Measurements from ENCODE around the gene SNX22. TPM values are rescaled to one million over a fixed set of nuclear protein-coding genes. Genes with fewer than 3 reads are reported as not detected.
"Not testable (repeated sequence)": the region's sequence is repeated elsewhere in the genome, so short reads cannot be mapped to it uniquely, and the experiment has no call there.

The SNX22 gene
- total RNA-seq, 1 experiment from 2014 or later: 0.33 TPM

DNA sequence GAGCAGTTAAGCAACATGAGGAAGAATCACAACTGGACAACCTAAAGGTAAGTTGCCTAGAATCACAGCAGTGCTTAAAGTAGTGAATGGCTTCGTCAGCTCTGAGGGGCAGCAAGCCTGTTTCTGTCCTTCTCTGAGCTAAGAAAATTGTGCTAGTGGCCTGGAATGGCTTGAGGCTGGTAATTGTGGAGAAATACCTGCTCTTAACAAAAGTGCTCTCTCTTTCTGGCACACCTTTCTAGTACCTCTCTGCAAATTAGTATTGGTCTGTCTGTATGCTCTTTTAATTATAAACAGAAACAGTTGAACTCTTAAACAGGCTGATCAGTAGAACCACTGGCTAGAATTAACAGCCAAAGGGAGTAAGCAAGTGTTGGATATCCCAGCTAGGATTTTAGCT lies 44.2 kb upstream of the SNX22 start:
- POLR2A ChIA-PET (ENCODE audit: unreplicated experiment): interaction anchor here (0.6 kb wide), 1 partner anchor 37 kb away, joined by 8 read pairs; no protein-coding TSS in a partner anchor
- no peak overlapping the region for H3K4me2 ChIP-seq
- intact Hi-C loops (cut with micrococcal nuclease; ENCODE audit: unreplicated experiment): no loop called here
- DNase-seq: no peak
- 0 out of 2 replicates have a peak, but pooled peaks cover 5% of the 10 kb centered on the region for H3K36me3 ChIP-seq (ENCODE audit: low read depth)
- no peaks in the 10 kb centered on the region for H3K27me3 ChIP-seq (ENCODE audit: insufficient read depth, low read depth)
- H3F3A ChIP-seq (ENCODE audit: insufficient read depth, low read depth): no peaks in the 10 kb centered on the region
- no peaks in the 10 kb centered on the region for H3K9me2 ChIP-seq (ENCODE audit: insufficient read depth)
- CTCF ChIA-PET: no interaction called here
- no peak overlapping the region for H2AFZ ChIP-seq
- BruUV-seq (replicated peaks): no TSS peak
- no peak overlapping the region for H3K27ac ChIP-seq
- H4K20me1 ChIP-seq (ENCODE audit: insufficient read depth): peaks cover 8% of the 10 kb centered on the region
- TF ChIP-seq, protein P1, sequence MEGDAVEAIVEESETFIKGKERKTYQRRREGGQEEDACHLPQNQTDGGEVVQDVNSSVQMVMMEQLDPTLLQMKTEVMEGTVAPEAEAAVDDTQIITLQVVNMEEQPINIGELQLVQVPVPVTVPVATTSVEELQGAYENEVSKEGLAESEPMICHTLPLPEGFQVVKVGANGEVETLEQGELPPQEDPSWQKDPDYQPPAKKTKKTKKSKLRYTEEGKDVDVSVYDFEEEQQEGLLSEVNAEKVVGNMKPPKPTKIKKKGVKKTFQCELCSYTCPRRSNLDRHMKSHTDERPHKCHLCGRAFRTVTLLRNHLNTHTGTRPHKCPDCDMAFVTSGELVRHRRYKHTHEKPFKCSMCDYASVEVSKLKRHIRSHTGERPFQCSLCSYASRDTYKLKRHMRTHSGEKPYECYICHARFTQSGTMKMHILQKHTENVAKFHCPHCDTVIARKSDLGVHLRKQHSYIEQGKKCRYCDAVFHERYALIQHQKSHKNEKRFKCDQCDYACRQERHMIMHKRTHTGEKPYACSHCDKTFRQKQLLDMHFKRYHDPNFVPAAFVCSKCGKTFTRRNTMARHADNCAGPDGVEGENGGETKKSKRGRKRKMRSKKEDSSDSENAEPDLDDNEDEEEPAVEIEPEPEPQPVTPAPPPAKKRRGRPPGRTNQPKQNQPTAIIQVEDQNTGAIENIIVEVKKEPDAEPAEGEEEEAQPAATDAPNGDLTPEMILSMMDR (conservative IDR thresholded peaks at IDR 0.05): no peak
- no peak for TF ChIP-seq EZH2 (IDR thresholded peaks at IDR 0.05; ENCODE audit: low read depth)
- H3K79me2 ChIP-seq (ENCODE audit: low read depth): peaks cover 43% of the 10 kb centered on the region
- H3K4me1 ChIP-seq (replicated peaks; ENCODE audit: insufficient read depth): no peaks in the 10 kb centered on the region
- H3K4me3 ChIP-seq: no peak overlapping the region
- H3K9me3 ChIP-seq (ENCODE audit: insufficient read depth, low read depth): no peaks in the 10 kb centered on the region

DNA sequence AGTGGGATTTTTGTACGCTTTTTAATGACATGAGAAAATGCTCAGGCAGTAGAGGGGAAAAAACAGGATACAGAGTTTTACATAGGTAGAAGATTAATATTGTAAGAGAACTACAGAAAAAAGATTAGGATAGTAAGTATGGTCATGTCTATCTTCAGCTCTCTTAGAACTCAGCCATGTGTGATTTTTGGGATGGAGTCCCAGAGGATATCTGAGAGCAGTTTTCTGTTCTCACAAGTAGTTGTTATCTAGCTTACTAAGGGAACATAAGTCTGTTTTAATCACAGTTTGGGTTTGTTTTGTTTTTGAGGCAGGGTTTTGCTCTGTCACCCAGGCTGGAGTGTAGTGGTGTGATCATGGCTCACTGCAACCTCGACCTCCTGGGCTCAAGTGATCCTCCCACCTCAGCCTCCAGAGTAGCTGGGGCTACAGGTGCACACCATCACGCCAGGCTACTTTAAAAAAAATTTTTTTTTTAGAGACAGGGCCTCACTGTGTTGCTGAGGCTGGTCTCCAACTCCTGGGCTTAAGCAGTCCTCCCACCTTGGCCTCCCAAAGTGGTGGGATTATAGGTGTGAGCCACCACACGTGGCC lies 41.3 kb upstream of the SNX22 start:
- H3K27me3 ChIP-seq (ENCODE audit: insufficient read depth, low read depth); CTCF ChIA-PET; H3K9me3 ChIP-seq (ENCODE audit: insufficient read depth, low read depth); H3K9me2 ChIP-seq (ENCODE audit: insufficient read depth); H3K36me3 ChIP-seq (ENCODE audit: low read depth); DNase-seq; H3F3A ChIP-seq (ENCODE audit: insufficient read depth, low read depth); H3K4me2 ChIP-seq; H3K27ac ChIP-seq; BruUV-seq (replicated peaks); H3K4me1 ChIP-seq (replicated peaks; ENCODE audit: insufficient read depth); H2AFZ ChIP-seq; intact Hi-C loops (cut with micrococcal nuclease; ENCODE audit: unreplicated experiment); H4K20me1 ChIP-seq (ENCODE audit: insufficient read depth); POLR2A ChIA-PET (ENCODE audit: unreplicated experiment); H3K4me3 ChIP-seq: not testable (repeated sequence)
- peaks cover 20% of the 10 kb centered on the region; the same call in 1 of the 2 replicates for H3K79me2 ChIP-seq (ENCODE audit: low read depth)

DNA sequence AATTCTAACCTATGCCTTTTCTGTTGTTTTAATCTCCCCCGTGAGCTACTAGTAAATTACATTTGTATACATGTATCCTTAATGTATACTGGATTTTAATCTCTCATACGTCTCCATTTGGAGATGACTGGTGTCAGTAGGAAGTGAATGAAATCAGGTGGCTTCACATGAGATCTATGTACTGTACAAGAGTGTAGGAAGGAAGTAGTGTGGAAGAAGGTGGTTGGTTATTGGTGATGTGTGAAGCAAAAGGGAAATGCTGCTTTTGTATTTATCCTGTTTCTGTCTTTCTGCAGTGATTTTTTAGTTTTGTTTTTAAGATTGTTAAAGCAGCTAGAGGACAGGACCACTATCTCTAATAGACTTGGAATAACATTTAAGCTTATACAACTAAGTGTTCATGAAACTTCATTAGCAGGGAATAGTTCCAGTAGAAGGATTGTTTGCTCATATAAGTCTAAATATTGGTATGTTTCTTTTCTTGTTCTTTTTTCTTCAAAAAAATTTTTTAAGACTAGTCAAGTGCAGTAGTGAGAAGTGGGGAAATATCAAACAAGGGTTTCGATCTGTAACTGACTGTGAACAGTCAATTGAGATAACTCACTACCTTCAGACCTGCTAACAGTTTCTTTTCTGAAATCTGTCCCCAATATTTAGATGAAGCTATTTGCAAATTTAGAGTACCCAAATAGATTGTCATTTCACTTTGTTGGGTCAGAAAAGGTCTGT lies 40.4 kb upstream of the SNX22 start:
- Histone ChIP-seq H3K27ac (no peak overlapping the region), H3K36me3 (ENCODE audit: low read depth) (peaks cover 8% of the 10 kb centered on the region; the same call in 1 of the 2 replicates), H3K9me3 (ENCODE audit: insufficient read depth, low read depth) (no peaks in the 10 kb centered on the region), H3F3A (ENCODE audit: insufficient read depth, low read depth) (no peaks in the 10 kb centered on the region), H2AFZ (no peak overlapping the region), H3K9me2 (ENCODE audit: insufficient read depth) (no peaks in the 10 kb centered on the region), H3K27me3 (ENCODE audit: insufficient read depth, low read depth) (no peaks in the 10 kb centered on the region), H3K79me2 (ENCODE audit: low read depth) (0 out of 2 replicates have a peak, but pooled peaks cover 14% of the 10 kb centered on the region), H4K20me1 (ENCODE audit: insufficient read depth) (peaks cover 7% of the 10 kb centered on the region; the same call in 1 of the 2 replicates), H3K4me3 (no peak overlapping the region), H3K4me2 (no peak overlapping the region), H3K4me1 (replicated peaks; ENCODE audit: insufficient read depth) (no peaks in the 10 kb centered on the region)
- DNase-seq: no peak
- TF ChIP-seq, protein P1 (conservative IDR thresholded peaks at IDR 0.05): no peak
- TF ChIP-seq EZH2 (IDR thresholded peaks at IDR 0.05; ENCODE audit: low read depth): no peak
- intact Hi-C loops (cut with micrococcal nuclease; ENCODE audit: unreplicated experiment): no loop called here
- BruUV-seq (replicated peaks): no TSS peak
- POLR2A ChIA-PET (ENCODE audit: unreplicated experiment): interaction anchor here (0.6 kb wide), 1 partner anchor 484 kb away, joined by 7 read pairs; no protein-coding TSS in a partner anchor
- CTCF ChIA-PET: no interaction called here
